ENCODE results near the gene DENND1B. TPM values are rescaled to one million over a fixed set of nuclear protein-coding genes. Genes with fewer than 3 reads are reported as not detected.

The DENND1B gene
- total and polyA plus RNA-seq, 2 donors (not counting 1 experiment from before 2014, with no cell fraction given): 5.5 to 8.4 TPM

GRCh38 chr1:197480446-197480845 lies 294.8 kb downstream of the DENND1B start:
- no peaks in the 10 kb centered on the region for H3K79me2 ChIP-seq (ENCODE audit: control insufficient read depth, insufficient read depth, low read length)
- no peak overlapping the region for H3K4me3 ChIP-seq (replicated peaks in 1 of 4; ENCODE audit: control extremely low read depth in 1 of 4, insufficient read depth in 1 of 4, low read depth in 3 of 4, low read length in 4 of 4)
- no peak for DNase-seq (ENCODE audit: low read depth in 2 of 2)
- H3K27me3 ChIP-seq (ENCODE audit: control insufficient read depth, insufficient read depth, low read length): no peaks in the 10 kb centered on the region
- TF ChIP-seq EZH2 (IDR thresholded peaks at IDR 0.05; ENCODE audit: low read length, missing control alignments) (no peak), CTCF (conservative IDR thresholded peaks at IDR 0.05 in 1 of 2, IDR thresholded peaks at IDR 0.05 in 1 of 2; ENCODE audit: low read depth in 1 of 2, low read length in 2 of 2) (no peak)
- no peaks in the 10 kb centered on the region for H3K4me1 ChIP-seq (ENCODE audit: control insufficient read depth, extremely low read depth, insufficient read depth, low read length)
- H3K27ac ChIP-seq (ENCODE audit: insufficient read depth, low read length): no peak overlapping the region
- no peak overlapping the region for H3K9ac ChIP-seq (ENCODE audit: insufficient read depth, low read length)
- no peaks in the 10 kb centered on the region for H3K9me3 ChIP-seq (ENCODE audit: control insufficient read depth, insufficient read depth, low read depth, low read length)
- H2AFZ ChIP-seq (ENCODE audit: low read length): no peak overlapping the region
- no peaks in the 10 kb centered on the region for H4K20me1 ChIP-seq (ENCODE audit: control insufficient read depth, extremely low read depth, insufficient read depth, low read length)
- H3K4me2 ChIP-seq (ENCODE audit: extremely low read depth, insufficient read depth, low read length): no peak overlapping the region
- no peaks in the 10 kb centered on the region for H3K36me3 ChIP-seq (ENCODE audit: control insufficient read depth, insufficient read depth, low read length)

- Histone ChIP-seq H3K4me3 (replicated peaks in 1 of 4; ENCODE audit: control extremely low read depth in 1 of 4, insufficient read depth in 1 of 4, low read depth in 3 of 4, low read length in 4 of 4) (no peak overlapping the region), H3K36me3 (ENCODE audit: control insufficient read depth, insufficient read depth, low read length) (no peaks in the 10 kb centered on the region)
- TF ChIP-seq CTCF (conservative IDR thresholded peaks at IDR 0.05 in 1 of 2, IDR thresholded peaks at IDR 0.05 in 1 of 2; ENCODE audit: low read depth in 1 of 2, low read length in 2 of 2): no peak
- no peak for TF ChIP-seq EZH2 (IDR thresholded peaks at IDR 0.05; ENCODE audit: low read length, missing control alignments)
Observed at GRCh38 chr1:197472141-197472540, 303.1 kb downstream of the DENND1B start.

GRCh38 chr1:197471248-197471985 lies 303.9 kb downstream of the DENND1B start:
- Histone ChIP-seq H3K4me3 (replicated peaks in 1 of 4; ENCODE audit: control extremely low read depth in 1 of 4, insufficient read depth in 1 of 4, low read depth in 3 of 4, low read length in 4 of 4) (no peak overlapping the region), H3K27me3 (ENCODE audit: control insufficient read depth, insufficient read depth, low read length) (peaks cover 2% of the 10 kb centered on the region), H3K4me1 (ENCODE audit: control insufficient read depth, extremely low read depth, insufficient read depth, low read length) (no peaks in the 10 kb centered on the region), H4K20me1 (ENCODE audit: control insufficient read depth, extremely low read depth, insufficient read depth, low read length) (no peaks in the 10 kb centered on the region), H2AFZ (ENCODE audit: low read length) (no peak overlapping the region), H3K27ac (ENCODE audit: insufficient read depth, low read length) (no peak overlapping the region), H3K36me3 (ENCODE audit: control insufficient read depth, insufficient read depth, low read length) (no peaks in the 10 kb centered on the region), H3K4me2 (ENCODE audit: extremely low read depth, insufficient read depth, low read length) (no peak overlapping the region), H3K79me2 (ENCODE audit: control insufficient read depth, insufficient read depth, low read length) (no peaks in the 10 kb centered on the region), H3K9ac (ENCODE audit: insufficient read depth, low read length) (no peak overlapping the region), H3K9me3 (ENCODE audit: control insufficient read depth, insufficient read depth, low read depth, low read length) (no peaks in the 10 kb centered on the region)
- DNase-seq (ENCODE audit: low read depth in 2 of 2): peak; percentile 18 to 51
- TF ChIP-seq EZH2 (IDR thresholded peaks at IDR 0.05; ENCODE audit: low read length, missing control alignments) (no peak), CTCF (conservative IDR thresholded peaks at IDR 0.05 in 1 of 2, IDR thresholded peaks at IDR 0.05 in 1 of 2; ENCODE audit: low read depth in 1 of 2, low read length in 2 of 2) (no peak)

More at GRCh38 chr1:197472141-197472540, 303.1 kb downstream of the DENND1B start:
- Histone ChIP-seq H4K20me1 (ENCODE audit: control insufficient read depth, extremely low read depth, insufficient read depth, low read length) (no peaks in the 10 kb centered on the region), H3K9ac (ENCODE audit: insufficient read depth, low read length) (no peak overlapping the region), H3K4me2 (ENCODE audit: extremely low read depth, insufficient read depth, low read length) (no peak overlapping the region), H3K79me2 (ENCODE audit: control insufficient read depth, insufficient read depth, low read length) (no peaks in the 10 kb centered on the region), H3K4me1 (ENCODE audit: control insufficient read depth, extremely low read depth, insufficient read depth, low read length) (no peaks in the 10 kb centered on the region), H2AFZ (ENCODE audit: low read length) (no peak overlapping the region), H3K27ac (ENCODE audit: insufficient read depth, low read length) (no peak overlapping the region), H3K27me3 (ENCODE audit: control insufficient read depth, insufficient read depth, low read length) (peaks cover 2% of the 10 kb centered on the region), H3K9me3 (ENCODE audit: control insufficient read depth, insufficient read depth, low read depth, low read length) (no peaks in the 10 kb centered on the region)
- no peak for DNase-seq (ENCODE audit: low read depth in 2 of 2)

All from fibroblast of lung (primary cell).